ENCODE results near the gene SETX. TPM values are rescaled to one million over a fixed set of nuclear protein-coding genes. Genes with fewer than 3 reads are reported as not detected.

Gene SETX
- polyA plus RNA-seq, 4 donors: 16.1 to 34.5 (median 17.8) TPM

- WGBS, 3 donors: 72 to 79% (median 79%) methylated on average over 13 of the region's 13 CpGs
- Histone ChIP-seq H3K27me3 (ENCODE audit: control insufficient read depth in 3 of 3, insufficient read depth in 3 of 3, low read length in 3 of 3) (no peaks in the 10 kb centered on the region), H3K4me3 (ENCODE audit: low read depth in 1 of 3, low read length in 3 of 3) (no peak overlapping the region), H3K4me1 (ENCODE audit: control insufficient read depth in 3 of 3, insufficient read depth in 2 of 3, low read depth in 1 of 3, low read length in 2 of 3) (no peaks in the 10 kb centered on the region), H3K36me3 (ENCODE audit: control insufficient read depth in 3 of 3, insufficient read depth in 2 of 3, low read depth in 1 of 3, low read length in 3 of 3) (no peaks in the 10 kb centered on the region), H3K27ac (ENCODE audit: low read depth in 1 of 3, low read length in 2 of 3) (no peak overlapping the region), H3K9me3 (ENCODE audit: control insufficient read depth in 2 of 2, insufficient read depth in 1 of 2, low read depth in 1 of 2, low read length in 1 of 2) (no peaks in the 10 kb centered on the region)
- no peak for FAIRE-seq
- no peak for DNase-seq
Observed at GRCh38 chr9:132367613-132368313, 13.0 kb upstream of the SETX start.

GRCh38 chr9:132366481-132366880 lies 11.7 kb upstream of the SETX start:
- FAIRE-seq (no peak), DNase-seq (no peak)
- Histone ChIP-seq H3K27me3 (ENCODE audit: control insufficient read depth in 3 of 3, insufficient read depth in 3 of 3, low read length in 3 of 3) (no peaks in the 10 kb centered on the region), H3K4me3 (ENCODE audit: low read depth in 1 of 3, low read length in 3 of 3) (no peak overlapping the region), H3K4me1 (ENCODE audit: control insufficient read depth in 3 of 3, insufficient read depth in 2 of 3, low read depth in 1 of 3, low read length in 2 of 3) (no peaks in the 10 kb centered on the region), H3K9me3 (ENCODE audit: control insufficient read depth in 2 of 2, insufficient read depth in 1 of 2, low read depth in 1 of 2, low read length in 1 of 2) (no peaks in the 10 kb centered on the region), H3K27ac (ENCODE audit: low read depth in 1 of 3, low read length in 2 of 3) (no peak overlapping the region), H3K36me3 (ENCODE audit: control insufficient read depth in 3 of 3, insufficient read depth in 2 of 3, low read depth in 1 of 3, low read length in 3 of 3) (no peaks in the 10 kb centered on the region)
- 89 to 92% (median 91%) methylated on average over 4 of the region's 4 CpGs for WGBS, 3 donors

GRCh38 chr9:132365986-132366385 lies 11.2 kb upstream of the SETX start:
- no peaks in the 10 kb centered on the region for H3K4me1 ChIP-seq (ENCODE audit: control insufficient read depth in 3 of 3, insufficient read depth in 2 of 3, low read depth in 1 of 3, low read length in 2 of 3)
- no peak overlapping the region for H3K4me3 ChIP-seq (ENCODE audit: low read depth in 1 of 3, low read length in 3 of 3)
- H3K27ac ChIP-seq (ENCODE audit: low read depth in 1 of 3, low read length in 2 of 3): no peak overlapping the region
- WGBS, 3 donors: 69 to 75% (median 70%) methylated on average over 3 of the region's 3 CpGs
- no peaks in the 10 kb centered on the region for H3K9me3 ChIP-seq (ENCODE audit: control insufficient read depth in 2 of 2, insufficient read depth in 1 of 2, low read depth in 1 of 2, low read length in 1 of 2)
- no peak for FAIRE-seq
- no peaks in the 10 kb centered on the region for H3K27me3 ChIP-seq (ENCODE audit: control insufficient read depth in 3 of 3, insufficient read depth in 3 of 3, low read length in 3 of 3)
- no peaks in the 10 kb centered on the region for H3K36me3 ChIP-seq (ENCODE audit: control insufficient read depth in 3 of 3, insufficient read depth in 2 of 3, low read depth in 1 of 3, low read length in 3 of 3)
- no peak for DNase-seq

- WGBS, 3 donors: 24 to 67% (median 45%) methylated on average over 9 of the region's 9 CpGs
- no peaks in the 10 kb centered on the region for H3K4me1 ChIP-seq (ENCODE audit: control insufficient read depth in 3 of 3, insufficient read depth in 2 of 3, low read depth in 1 of 3, low read length in 2 of 3)
- H3K27me3 ChIP-seq (ENCODE audit: control insufficient read depth in 3 of 3, insufficient read depth in 3 of 3, low read length in 3 of 3): no peaks in the 10 kb centered on the region
- H3K27ac ChIP-seq (ENCODE audit: low read depth in 1 of 3, low read length in 2 of 3): no peak overlapping the region
- H3K4me3 ChIP-seq (ENCODE audit: low read depth in 1 of 3, low read length in 3 of 3): no peak overlapping the region
- DNase-seq (peak in 1 of 2 donors; percentile 65), FAIRE-seq (no peak)
- no peaks in the 10 kb centered on the region for H3K36me3 ChIP-seq (ENCODE audit: control insufficient read depth in 3 of 3, insufficient read depth in 2 of 3, low read depth in 1 of 3, low read length in 3 of 3)
- H3K9me3 ChIP-seq (ENCODE audit: control insufficient read depth in 2 of 2, insufficient read depth in 1 of 2, low read depth in 1 of 2, low read length in 1 of 2): no peaks in the 10 kb centered on the region
Observed at GRCh38 chr9:132364068-132364467, 9.3 kb upstream of the SETX start.

- Histone ChIP-seq H3K27me3 (ENCODE audit: control insufficient read depth in 3 of 3, insufficient read depth in 3 of 3, low read length in 3 of 3) (no peaks in the 10 kb centered on the region), H3K4me1 (ENCODE audit: control insufficient read depth in 3 of 3, insufficient read depth in 2 of 3, low read depth in 1 of 3, low read length in 2 of 3) (peaks cover 2 to 9% (median 8%) of the 10 kb centered on the region in 3 donors), H3K27ac (ENCODE audit: low read depth in 1 of 3, low read length in 2 of 3) (no peak overlapping the region), H3K36me3 (ENCODE audit: control insufficient read depth in 3 of 3, insufficient read depth in 2 of 3, low read depth in 1 of 3, low read length in 3 of 3) (peaks cover 0 to 10% (median 4%) of the 10 kb centered on the region in 3 donors), H3K4me3 (ENCODE audit: low read depth in 1 of 3, low read length in 3 of 3) (no peak overlapping the region), H3K9me3 (ENCODE audit: control insufficient read depth in 2 of 2, insufficient read depth in 1 of 2, low read depth in 1 of 2, low read length in 1 of 2) (no peaks in the 10 kb centered on the region)
- DNase-seq (no peak), FAIRE-seq (no peak)
- 89 to 93% (median 91%) methylated on average over 7 of the region's 7 CpGs for WGBS, 3 donors
Observed at GRCh38 chr9:132357764-132358163, 3.0 kb upstream of the SETX start.

- no peak for FAIRE-seq
- Histone ChIP-seq H3K9me3 (ENCODE audit: control insufficient read depth in 2 of 2, insufficient read depth in 1 of 2, low read depth in 1 of 2, low read length in 1 of 2) (no peaks in the 10 kb centered on the region), H3K36me3 (ENCODE audit: control insufficient read depth in 3 of 3, insufficient read depth in 2 of 3, low read depth in 1 of 3, low read length in 3 of 3) (peaks cover 0 to 15% (median 4%) of the 10 kb centered on the region in 3 donors), H3K27me3 (ENCODE audit: control insufficient read depth in 3 of 3, insufficient read depth in 3 of 3, low read length in 3 of 3) (no peaks in the 10 kb centered on the region), H3K4me3 (ENCODE audit: low read depth in 1 of 3, low read length in 3 of 3) (no peak overlapping the region), H3K4me1 (ENCODE audit: control insufficient read depth in 3 of 3, insufficient read depth in 2 of 3, low read depth in 1 of 3, low read length in 2 of 3) (peaks cover 5 to 17% (median 10%) of the 10 kb centered on the region in 3 donors), H3K27ac (ENCODE audit: low read depth in 1 of 3, low read length in 2 of 3) (no peak overlapping the region)
- WGBS, 3 donors: 92 to 96% (median 93%) methylated on average over 26 of the region's 26 CpGs
- no peak for DNase-seq
Observed at GRCh38 chr9:132356324-132356924, 1.6 kb upstream of the SETX start.

GRCh38 chr9:132351404-132352045 lies 3.3 kb downstream of the SETX start:
- H3K9me3 ChIP-seq (ENCODE audit: control insufficient read depth in 2 of 2, insufficient read depth in 1 of 2, low read depth in 1 of 2, low read length in 1 of 2): no peaks in the 10 kb centered on the region
- WGBS, 3 donors: 35 to 50% (median 46%) methylated on average over 3 of the region's 3 CpGs
- peak overlapping the region; percentile 33 to 63 (median 42) for H3K27ac ChIP-seq (ENCODE audit: low read depth in 1 of 3, low read length in 2 of 3)
- FAIRE-seq (no peak), DNase-seq (peak in 1 of 2 donors; percentile 10)
- H3K27me3 ChIP-seq (ENCODE audit: control insufficient read depth in 3 of 3, insufficient read depth in 3 of 3, low read length in 3 of 3): no peaks in the 10 kb centered on the region
- H3K36me3 ChIP-seq (ENCODE audit: control insufficient read depth in 3 of 3, insufficient read depth in 2 of 3, low read depth in 1 of 3, low read length in 3 of 3): peaks cover 9 to 39% (median 10%) of the 10 kb centered on the region in 3 donors
- peaks cover 5 to 18% (median 17%) of the 10 kb centered on the region in 3 donors for H3K4me1 ChIP-seq (ENCODE audit: control insufficient read depth in 3 of 3, insufficient read depth in 2 of 3, low read depth in 1 of 3, low read length in 2 of 3)
- H3K4me3 ChIP-seq (ENCODE audit: low read depth in 1 of 3, low read length in 3 of 3): no peak overlapping the region

GRCh38 chr9:132350861-132351315 lies 3.9 kb downstream of the SETX start:
- Histone ChIP-seq H3K27ac (ENCODE audit: low read depth in 1 of 3, low read length in 2 of 3) (peak overlapping the region; percentile 5 to 60 (median 42)), H3K27me3 (ENCODE audit: control insufficient read depth in 3 of 3, insufficient read depth in 3 of 3, low read length in 3 of 3) (no peaks in the 10 kb centered on the region), H3K4me3 (ENCODE audit: low read depth in 1 of 3, low read length in 3 of 3) (no peak overlapping the region), H3K4me1 (ENCODE audit: control insufficient read depth in 3 of 3, insufficient read depth in 2 of 3, low read depth in 1 of 3, low read length in 2 of 3) (peaks cover 5 to 18% (median 17%) of the 10 kb centered on the region in 3 donors), H3K36me3 (ENCODE audit: control insufficient read depth in 3 of 3, insufficient read depth in 2 of 3, low read depth in 1 of 3, low read length in 3 of 3) (peaks cover 10 to 40% (median 10%) of the 10 kb centered on the region in 3 donors), H3K9me3 (ENCODE audit: control insufficient read depth in 2 of 2, insufficient read depth in 1 of 2, low read depth in 1 of 2, low read length in 1 of 2) (no peaks in the 10 kb centered on the region)
- WGBS, 3 donors: 6 to 18% (median 9%) methylated on average over 6 of the region's 6 CpGs
- no peak for FAIRE-seq
- DNase-seq: peak; percentile 44 to 63
